22Rv1 (cell line): ENCODE results near the gene COPZ2.

Experiments used
- CTCF ChIP-seq: fragments of 450-650 bp; IDR thresholded peaks from 2 replicates; pipeline ENCODE4 v1.5.1; 2017; ENCODE audit warnings: mild to moderate bottlenecking
- ZFX ChIP-seq: fragments of 450-650 bp; IDR thresholded peaks from 2 replicates; pipeline ENCODE4 v1.6.1; 2017; ENCODE audit warnings: antibody characterized with exemption, borderline replicate concordance

DNA sequence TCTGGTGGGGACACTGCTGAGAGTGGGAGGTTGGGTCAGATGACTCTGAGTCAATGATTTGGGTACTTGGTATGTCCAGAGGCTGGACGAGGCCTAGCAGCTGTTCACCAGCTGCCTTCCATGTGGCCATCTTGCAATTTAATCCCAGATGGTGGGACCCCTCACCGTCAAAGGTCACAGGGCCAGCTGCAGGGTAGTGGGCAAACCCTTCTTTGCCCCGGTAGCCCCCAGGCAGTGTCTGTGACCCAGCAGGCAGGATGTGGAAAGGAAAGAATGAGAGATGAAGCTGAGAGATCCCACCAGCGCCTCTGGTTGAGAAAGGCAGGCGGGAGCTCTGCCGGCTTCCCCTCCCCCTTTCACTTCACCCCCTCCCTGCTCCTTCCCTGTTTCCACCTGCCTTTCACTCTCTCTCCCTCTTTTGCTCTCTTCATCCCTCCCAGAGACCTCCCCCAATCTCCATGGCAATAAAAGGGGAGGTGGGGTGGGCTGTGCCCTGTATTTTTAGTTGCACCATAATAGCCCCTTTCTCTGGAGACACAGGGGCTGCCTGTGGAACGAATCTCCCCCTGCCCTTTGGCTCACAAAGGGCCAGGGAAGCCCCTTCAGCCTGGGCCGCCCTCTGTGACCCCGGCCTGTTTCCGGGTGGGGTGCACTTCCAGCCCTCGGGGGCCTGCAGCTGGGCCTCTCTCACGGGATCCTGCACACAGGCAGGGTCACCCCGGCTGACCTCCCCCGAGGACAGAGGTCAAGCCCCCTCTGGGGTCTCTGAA, 46.5 kb downstream of the COPZ2 start:
- no peak for TF ChIP-seq CTCF
- no peak for TF ChIP-seq ZFX
